Glomerular endothelial cell (primary cell): ENCODE measurements around the gene HTATSF1. TPM values are rescaled to one million over a fixed set of nuclear protein-coding genes. Genes with fewer than 3 reads are reported as not detected.

Experiments used
- total RNA-seq: library from RNA; depleted of rRNA; stranded (reverse); fragments of >200 nt; gene quantifications from 2 replicates; pipeline ENCODE4 v1.2.3, GENCODE V29; 2015

HTATSF1 gene
- total RNA-seq, 1 donor from 2014 or later = 38.3 TPM

Other genes starting within 250 kb of the HTATSF1 start
- gene MAP7D3, start 246.2 kb upstream of the HTATSF1 start, total RNA-seq = 29.6 and 31.3 TPM in 2 replicates
- 0.29 and 0.47 TPM in 2 replicates for gene ADGRG4, start 196.6 kb upstream of the HTATSF1 start, total RNA-seq
- gene BRS3, start 9.6 kb upstream of the HTATSF1 start, total RNA-seq = not detected in 2 replicates
- not detected in 2 replicates for gene VGLL1, start 34.6 kb downstream of the HTATSF1 start, total RNA-seq
- gene CD40LG, start 150.6 kb downstream of the HTATSF1 start, total RNA-seq = not detected in 2 replicates